K562 (cell line): ENCODE data around the gene TPK1. TPM values are rescaled to one million over a fixed set of nuclear protein-coding genes. Genes with fewer than 3 reads are reported as not detected.

ENCODE experiments used
- CREM ChIP-seq: IDR thresholded peaks from 2 replicates; pipeline ENCODE4 v1.6.1; 2014; ENCODE audit warnings: antibody characterized with exemption, low read depth
- ZNF184 ChIP-seq: sonication (generic); formaldehyde crosslinking; IDR thresholded peaks from 2 replicates; pipeline ENCODE4 v1.5.0; 2020; ENCODE audit warnings: missing genetic modification reagents
- polyA plus RNA-seq, 8 experiments: library from polyadenylated mRNA; depleted of rRNA in 4 of 8; stranded (reverse) in 5 of 8; unstranded in 3 of 8; fragments of >200 nt; fragmentation: Nextera tagmentation in 2 of 8; fragmentation: Illumina TruSeq in 1 of 8; extraction: Ambion mirVana in 2 of 8; extraction: Trizol in 1 of 8; gene quantifications; 2 replicates each; pipeline versions ENCODE4 v1.2.1 to v1.2.3, GENCODE V29; 2011 to 2014; ENCODE audit warnings: inconsistent platforms in 1 of 8, missing spikeins in 1 of 8
- total RNA-seq, 7 experiments: library from RNA; depleted of rRNA in 6 of 7; stranded (reverse); fragments of >200 nt in 6 of 7; fragmentation: Illumina TruSeq in 2 of 7; extraction: Trizol in 2 of 7; gene quantifications; 2 replicates each; pipeline versions ENCODE4 v1.2.1 to v1.2.3, GENCODE V29; 2011 to 2021; ENCODE audit warnings: low replicate concordance in 1 of 7
- TF ChIP-seq, protein P1 (sequence below), 2 experiments: fragments of 450-650 bp; formaldehyde crosslinking in 1 of 2; IDR thresholded peaks; 2 replicates each; pipeline versions ENCODE4 v1.4.0 to v1.6.1; 2014 to 2020; ENCODE audit warnings: mild to moderate bottlenecking in 2 of 2, borderline replicate concordance in 1 of 2, low read depth in 1 of 2

Gene TPK1
- total and polyA plus RNA-seq, 9 of the 15 experiments (the other 6 are each of a cell fraction or from before 2014, with no cell fraction given), result 5.1 to 16.2 (median 9.2) TPM

GRCh38 chr7:144641389-144642044 lies 194.3 kb downstream of the TPK1 start (continued):
- TF ChIP-seq, protein P1, sequence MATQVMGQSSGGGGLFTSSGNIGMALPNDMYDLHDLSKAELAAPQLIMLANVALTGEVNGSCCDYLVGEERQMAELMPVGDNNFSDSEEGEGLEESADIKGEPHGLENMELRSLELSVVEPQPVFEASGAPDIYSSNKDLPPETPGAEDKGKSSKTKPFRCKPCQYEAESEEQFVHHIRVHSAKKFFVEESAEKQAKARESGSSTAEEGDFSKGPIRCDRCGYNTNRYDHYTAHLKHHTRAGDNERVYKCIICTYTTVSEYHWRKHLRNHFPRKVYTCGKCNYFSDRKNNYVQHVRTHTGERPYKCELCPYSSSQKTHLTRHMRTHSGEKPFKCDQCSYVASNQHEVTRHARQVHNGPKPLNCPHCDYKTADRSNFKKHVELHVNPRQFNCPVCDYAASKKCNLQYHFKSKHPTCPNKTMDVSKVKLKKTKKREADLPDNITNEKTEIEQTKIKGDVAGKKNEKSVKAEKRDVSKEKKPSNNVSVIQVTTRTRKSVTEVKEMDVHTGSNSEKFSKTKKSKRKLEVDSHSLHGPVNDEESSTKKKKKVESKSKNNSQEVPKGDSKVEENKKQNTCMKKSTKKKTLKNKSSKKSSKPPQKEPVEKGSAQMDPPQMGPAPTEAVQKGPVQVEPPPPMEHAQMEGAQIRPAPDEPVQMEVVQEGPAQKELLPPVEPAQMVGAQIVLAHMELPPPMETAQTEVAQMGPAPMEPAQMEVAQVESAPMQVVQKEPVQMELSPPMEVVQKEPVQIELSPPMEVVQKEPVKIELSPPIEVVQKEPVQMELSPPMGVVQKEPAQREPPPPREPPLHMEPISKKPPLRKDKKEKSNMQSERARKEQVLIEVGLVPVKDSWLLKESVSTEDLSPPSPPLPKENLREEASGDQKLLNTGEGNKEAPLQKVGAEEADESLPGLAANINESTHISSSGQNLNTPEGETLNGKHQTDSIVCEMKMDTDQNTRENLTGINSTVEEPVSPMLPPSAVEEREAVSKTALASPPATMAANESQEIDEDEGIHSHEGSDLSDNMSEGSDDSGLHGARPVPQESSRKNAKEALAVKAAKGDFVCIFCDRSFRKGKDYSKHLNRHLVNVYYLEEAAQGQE (IDR thresholded peaks at IDR 0.05; ENCODE audit: borderline replicate concordance), result no peak
- TF ChIP-seq, protein P1 (CRISPR knock-in tag; IDR thresholded peaks at IDR 0.05; ENCODE audit: low read depth), result no peak
- no peak for TF ChIP-seq CREM
- no peak for TF ChIP-seq ZNF184 (CRISPR knock-in tag)
